Vagina (tissue), 2 donors: Measurements from ENCODE around the gene ADGRE1.

Experiments
- POLR2A ChIP-seq, 2 donors: fragments of 450-650 bp; IDR thresholded peaks; one replicate each; pipeline ENCODE4 v1.6.1; 2017; ENCODE audit warnings: antibody characterized with exemption in 2 of 2, mild to moderate bottlenecking in 2 of 2, moderate library complexity in 2 of 2
- TF ChIP-seq, protein P1 (sequence below), 3 experiments: fragments of 450-650 bp in 2 of 3; fragments of 200-600 bp in 1 of 3; sonication (generic) in 1 of 3; IDR thresholded peaks; one replicate each; pipeline ENCODE4 v1.5.1; 2017 to 2019; ENCODE audit warnings: antibody characterized with exemption in 3 of 3, mild to moderate bottlenecking in 2 of 3, moderate library complexity in 2 of 3

DNA sequence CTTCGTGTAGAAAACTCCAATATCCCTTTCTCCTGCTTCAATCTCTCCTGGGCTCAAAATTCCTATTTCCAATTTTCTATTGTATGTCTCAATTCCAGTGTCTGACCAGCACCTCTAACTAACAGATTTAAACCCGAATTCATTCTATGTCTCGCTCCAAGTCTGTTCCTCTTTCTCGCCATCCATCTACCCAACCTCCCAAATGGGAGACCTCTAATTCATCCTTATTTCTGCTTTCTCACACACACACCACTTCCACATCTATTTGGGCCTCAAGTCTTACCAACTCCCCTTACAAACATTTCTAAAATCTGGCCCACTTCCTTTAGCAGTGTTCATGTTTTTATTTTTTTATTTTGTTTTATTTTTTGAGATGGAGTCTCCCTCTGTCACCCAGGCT is 80.6 kb downstream of the ADGRE1 start:
- no peak for TF ChIP-seq POLR2A (IDR thresholded peaks at IDR 0.05)
- TF ChIP-seq, protein P1, sequence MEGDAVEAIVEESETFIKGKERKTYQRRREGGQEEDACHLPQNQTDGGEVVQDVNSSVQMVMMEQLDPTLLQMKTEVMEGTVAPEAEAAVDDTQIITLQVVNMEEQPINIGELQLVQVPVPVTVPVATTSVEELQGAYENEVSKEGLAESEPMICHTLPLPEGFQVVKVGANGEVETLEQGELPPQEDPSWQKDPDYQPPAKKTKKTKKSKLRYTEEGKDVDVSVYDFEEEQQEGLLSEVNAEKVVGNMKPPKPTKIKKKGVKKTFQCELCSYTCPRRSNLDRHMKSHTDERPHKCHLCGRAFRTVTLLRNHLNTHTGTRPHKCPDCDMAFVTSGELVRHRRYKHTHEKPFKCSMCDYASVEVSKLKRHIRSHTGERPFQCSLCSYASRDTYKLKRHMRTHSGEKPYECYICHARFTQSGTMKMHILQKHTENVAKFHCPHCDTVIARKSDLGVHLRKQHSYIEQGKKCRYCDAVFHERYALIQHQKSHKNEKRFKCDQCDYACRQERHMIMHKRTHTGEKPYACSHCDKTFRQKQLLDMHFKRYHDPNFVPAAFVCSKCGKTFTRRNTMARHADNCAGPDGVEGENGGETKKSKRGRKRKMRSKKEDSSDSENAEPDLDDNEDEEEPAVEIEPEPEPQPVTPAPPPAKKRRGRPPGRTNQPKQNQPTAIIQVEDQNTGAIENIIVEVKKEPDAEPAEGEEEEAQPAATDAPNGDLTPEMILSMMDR (IDR thresholded peaks at IDR 0.05): no peak
